Omental fat pad (tissue), 4 donors: ENCODE measurements around the gene MR1. TPM values are rescaled to one million over a fixed set of nuclear protein-coding genes. Genes with fewer than 3 reads are reported as not detected.

Experiments
- ATAC-seq: fragments of 150-250 bp; one replicate; pipeline ENCODE4 v1.9.1; 2016; ENCODE audit warnings: mild to moderate bottlenecking, moderate library complexity; ENCODE audit not compliant: low FRiP score
- DNase-seq: peaks from one replicate; pipeline ENCODE4 v3.0.0-alpha.2; 2019; ENCODE audit warnings: low spot score
- total RNA-seq, 4 donors: library from RNA; depleted of rRNA; stranded (reverse); fragments of >200 nt; gene quantifications; one replicate each; pipeline ENCODE4 v1.1.0, GENCODE V29; 2016
- TF ChIP-seq, protein P1 (sequence below), 3 donors: fragments of 450-650 bp; IDR thresholded peaks; one replicate each; pipeline ENCODE4 v1.5.1; 2016 to 2017; ENCODE audit warnings: antibody characterized with exemption in 3 of 3, mild to moderate bottlenecking in 3 of 3, moderate library complexity in 2 of 3

Gene MR1
- total RNA-seq, 4 donors from 2014 or later: 12.5 to 16.2 (median 13.1) TPM

DNA sequence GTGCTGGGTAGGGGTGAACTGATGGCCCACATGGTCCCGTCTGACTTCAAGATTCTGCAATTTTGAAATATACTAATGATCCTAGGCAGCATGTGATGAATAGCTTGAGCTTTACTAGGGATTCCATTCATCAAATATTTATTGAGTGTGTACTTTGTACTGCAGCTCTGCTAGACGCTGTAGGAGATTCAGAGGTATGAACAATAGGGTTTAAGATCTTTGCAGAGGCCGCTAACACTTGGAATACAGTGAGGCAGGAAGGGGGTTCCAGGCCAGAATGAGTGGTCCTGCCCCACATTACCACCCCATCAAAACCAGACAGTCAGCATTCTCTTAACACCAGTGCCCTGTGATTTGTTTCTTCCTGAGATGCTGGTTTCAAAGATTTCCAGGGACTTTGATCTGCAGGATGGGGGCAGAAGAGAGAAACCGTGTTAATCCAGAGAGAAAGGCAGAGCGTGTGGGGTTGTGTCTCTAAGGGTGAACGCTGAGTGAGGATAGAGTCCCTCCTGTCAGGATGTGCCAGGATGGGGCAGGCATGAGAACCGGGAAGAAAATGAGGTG, 74.6 kb downstream of the MR1 start:
- no peak for ATAC-seq
- TF ChIP-seq, protein P1, sequence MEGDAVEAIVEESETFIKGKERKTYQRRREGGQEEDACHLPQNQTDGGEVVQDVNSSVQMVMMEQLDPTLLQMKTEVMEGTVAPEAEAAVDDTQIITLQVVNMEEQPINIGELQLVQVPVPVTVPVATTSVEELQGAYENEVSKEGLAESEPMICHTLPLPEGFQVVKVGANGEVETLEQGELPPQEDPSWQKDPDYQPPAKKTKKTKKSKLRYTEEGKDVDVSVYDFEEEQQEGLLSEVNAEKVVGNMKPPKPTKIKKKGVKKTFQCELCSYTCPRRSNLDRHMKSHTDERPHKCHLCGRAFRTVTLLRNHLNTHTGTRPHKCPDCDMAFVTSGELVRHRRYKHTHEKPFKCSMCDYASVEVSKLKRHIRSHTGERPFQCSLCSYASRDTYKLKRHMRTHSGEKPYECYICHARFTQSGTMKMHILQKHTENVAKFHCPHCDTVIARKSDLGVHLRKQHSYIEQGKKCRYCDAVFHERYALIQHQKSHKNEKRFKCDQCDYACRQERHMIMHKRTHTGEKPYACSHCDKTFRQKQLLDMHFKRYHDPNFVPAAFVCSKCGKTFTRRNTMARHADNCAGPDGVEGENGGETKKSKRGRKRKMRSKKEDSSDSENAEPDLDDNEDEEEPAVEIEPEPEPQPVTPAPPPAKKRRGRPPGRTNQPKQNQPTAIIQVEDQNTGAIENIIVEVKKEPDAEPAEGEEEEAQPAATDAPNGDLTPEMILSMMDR (IDR thresholded peaks at IDR 0.05): no peak
- DNase-seq: no peak

DNA sequence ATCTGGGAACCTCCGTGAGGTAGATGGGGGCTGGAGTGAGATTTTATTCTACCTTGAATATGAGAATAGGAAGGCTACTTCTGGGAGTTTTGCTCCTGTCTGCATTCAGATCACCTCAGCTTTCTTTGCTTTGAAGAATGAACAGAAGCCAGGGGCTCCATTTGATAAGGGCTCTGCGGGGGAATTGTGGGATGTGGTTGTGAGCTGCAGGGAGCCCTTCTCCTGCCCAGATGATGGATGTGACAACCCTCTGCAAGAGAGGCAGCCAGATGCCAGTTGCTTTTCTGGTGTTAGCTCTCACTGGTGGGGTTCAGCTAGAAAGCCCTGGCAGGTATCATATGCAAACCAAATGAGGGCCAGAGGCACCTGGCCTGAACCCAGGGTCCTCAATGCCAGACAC, 76.2 kb downstream of the MR1 start:
- TF ChIP-seq, protein P1 (IDR thresholded peaks at IDR 0.05): no peak
- no peak for ATAC-seq

More for the DNA sequence above, 76.2 kb downstream of the MR1 start:
- DNase-seq: no peak

Other genes with a start within 250 kb of the MR1 start
- gene KIAA1614, start 121.1 kb upstream of the MR1 start, total RNA-seq: 1 to 10 TPM; 2.5 to 7.7 (median 5.1) TPM
- 10 to 100 TPM; 17.7 to 25.2 (median 24.1) TPM for gene STX6, start 11.1 kb upstream of the MR1 start, total RNA-seq
- gene IER5, start 54.7 kb downstream of the MR1 start, total RNA-seq: 10 to 100 TPM in 2 of 4 donors, 1 to 10 TPM in 2; 6.7 to 45.4 (median 19.5) TPM